OCI-LY1 (cell line): ENCODE measurements around the gene TNFSF9.

Source experiments
- H2AFZ ChIP-seq: fragments of 200-600 bp; sonication (generic), shearing (Covaris generic); 2 replicates; pipeline ENCODE4 v1.6.0; 2014; ENCODE audit warnings: antibody characterized with exemption, mild to moderate bottlenecking, low read length
- H3F3A ChIP-seq: fragments of 200-600 bp; sonication (generic), shearing (Covaris generic); 2 replicates; pipeline ENCODE4 v1.6.0; 2014; ENCODE audit warnings: mild to moderate bottlenecking, antibody characterized with exemption, low read length, moderate library complexity; ENCODE audit not compliant: insufficient read depth
- H3K27ac ChIP-seq: fragments of 200-600 bp; sonication (generic); 2 replicates; pipeline ENCODE4 v1.5.1; 2014; ENCODE audit warnings: low read length, mixed run types, mild to moderate bottlenecking, low read depth; ENCODE audit not compliant: poor library complexity, severe bottlenecking
- H3K27me3 ChIP-seq: fragments of 200-600 bp; sonication (generic); 2 replicates; pipeline ENCODE4 v1.6.0; 2014; ENCODE audit warnings: antibody characterized with exemption, mild to moderate bottlenecking, low read length, moderate library complexity; ENCODE audit not compliant: insufficient read depth
- H3K36me3 ChIP-seq: fragments of 200-600 bp; sonication (generic); 2 replicates; pipeline ENCODE4 v1.6.1; 2014; ENCODE audit warnings: mild to moderate bottlenecking, antibody characterized with exemption, low read length, moderate library complexity, mixed read lengths; ENCODE audit not compliant: insufficient read depth
- H3K4me1 ChIP-seq: fragments of 200-600 bp; sonication (generic); 2 replicates; pipeline ENCODE4 v1.5.1; 2014; ENCODE audit warnings: mild to moderate bottlenecking, low read length, moderate library complexity; ENCODE audit not compliant: insufficient read depth, severe bottlenecking
- H3K4me2 ChIP-seq: fragments of 200-600 bp; sonication (generic), shearing (Covaris generic); 2 replicates; pipeline ENCODE4 v1.6.1; 2014; ENCODE audit warnings: low read length
- H3K4me3 ChIP-seq: fragments of 200-600 bp; sonication (generic); 2 replicates; pipeline ENCODE4 v1.5.1; 2014; ENCODE audit warnings: low read length, low read depth, mild to moderate bottlenecking, mixed read lengths; ENCODE audit not compliant: poor library complexity, severe bottlenecking
- H3K79me2 ChIP-seq: fragments of 200-600 bp; shearing (Covaris generic); 2 replicates; pipeline ENCODE4 v1.6.1; 2016; ENCODE audit warnings: mixed run types, low read length, mixed read lengths; ENCODE audit not compliant: insufficient read depth
- H3K9ac ChIP-seq: fragments of 200-600 bp; sonication (generic), shearing (Covaris generic); 2 replicates; pipeline ENCODE4 v1.6.1; 2014; ENCODE audit warnings: mild to moderate bottlenecking, low read length, mixed read lengths
- H3K9me2 ChIP-seq: fragments of 200-600 bp; sonication (generic), shearing (Covaris generic); 2 replicates; pipeline ENCODE4 v1.6.1; 2014; ENCODE audit warnings: low read depth, mild to moderate bottlenecking, low read length, mixed read lengths
- H3K9me3 ChIP-seq: fragments of 200-600 bp; shearing (Covaris generic); 2 replicates; pipeline ENCODE4 v1.6.1; 2014; ENCODE audit warnings: low read length, mixed read lengths
- H4K20me1 ChIP-seq: fragments of 200-600 bp; sonication (generic), shearing (Covaris generic); 2 replicates; pipeline ENCODE4 v1.6.0; 2016; ENCODE audit warnings: mild to moderate bottlenecking, low read length; ENCODE audit not compliant: insufficient read depth
- EZH2 ChIP-seq: fragments of 200-600 bp; sonication (generic), shearing (Covaris generic); IDR thresholded peaks from 2 replicates; pipeline ENCODE4 v1.8.0; 2017; ENCODE audit warnings: borderline replicate concordance, mixed run types, mild to moderate bottlenecking, antibody characterized with exemption, low read length, moderate library complexity, mixed read lengths
- TF ChIP-seq, protein P1 (sequence below): fragments of 200-600 bp; sonication (generic), shearing (Covaris generic); IDR thresholded peaks from 2 replicates; pipeline ENCODE4 v1.5.1; 2017; ENCODE audit warnings: mild to moderate bottlenecking, antibody characterized with exemption, low read length, moderate library complexity, mixed read lengths

TNFSF9 gene

DNA sequence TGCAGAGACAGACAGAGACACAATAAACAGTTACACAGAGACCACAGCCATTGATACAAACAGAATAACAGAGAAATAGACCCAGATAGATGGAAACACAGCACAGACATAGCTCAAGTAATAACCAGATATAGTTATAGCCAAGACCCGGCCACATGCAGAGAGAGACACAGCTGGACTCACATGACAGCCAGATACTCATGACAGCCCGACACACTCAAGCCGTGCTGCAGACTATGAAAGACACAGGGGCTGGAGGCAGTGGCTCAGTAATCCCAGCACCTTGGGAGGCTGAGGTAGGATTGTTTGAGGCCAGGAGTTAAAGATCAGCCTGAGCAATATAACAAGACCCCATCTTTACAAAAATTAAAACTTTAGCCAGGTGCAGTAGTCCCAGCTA, 47.6 kb upstream of the TNFSF9 start:
- Histone ChIP-seq H3K27me3 (no peaks in the 10 kb centered on the region), H3K4me1 (peaks cover 26% of the 10 kb centered on the region), H2AFZ (no peak overlapping the region), H4K20me1 (no peaks in the 10 kb centered on the region), H3K9ac (no peak overlapping the region), H3K36me3 (0 out of 2 replicates have a peak, but pooled peaks cover 7% of the 10 kb centered on the region), H3K9me2 (no peaks in the 10 kb centered on the region), H3K27ac (no peak overlapping the region), H3K9me3 (no peaks in the 10 kb centered on the region), H3K4me2 (no peak overlapping the region), H3K4me3 (no peak overlapping the region), H3F3A (no peaks in the 10 kb centered on the region), H3K79me2 (no peaks in the 10 kb centered on the region)
- TF ChIP-seq, protein P1, sequence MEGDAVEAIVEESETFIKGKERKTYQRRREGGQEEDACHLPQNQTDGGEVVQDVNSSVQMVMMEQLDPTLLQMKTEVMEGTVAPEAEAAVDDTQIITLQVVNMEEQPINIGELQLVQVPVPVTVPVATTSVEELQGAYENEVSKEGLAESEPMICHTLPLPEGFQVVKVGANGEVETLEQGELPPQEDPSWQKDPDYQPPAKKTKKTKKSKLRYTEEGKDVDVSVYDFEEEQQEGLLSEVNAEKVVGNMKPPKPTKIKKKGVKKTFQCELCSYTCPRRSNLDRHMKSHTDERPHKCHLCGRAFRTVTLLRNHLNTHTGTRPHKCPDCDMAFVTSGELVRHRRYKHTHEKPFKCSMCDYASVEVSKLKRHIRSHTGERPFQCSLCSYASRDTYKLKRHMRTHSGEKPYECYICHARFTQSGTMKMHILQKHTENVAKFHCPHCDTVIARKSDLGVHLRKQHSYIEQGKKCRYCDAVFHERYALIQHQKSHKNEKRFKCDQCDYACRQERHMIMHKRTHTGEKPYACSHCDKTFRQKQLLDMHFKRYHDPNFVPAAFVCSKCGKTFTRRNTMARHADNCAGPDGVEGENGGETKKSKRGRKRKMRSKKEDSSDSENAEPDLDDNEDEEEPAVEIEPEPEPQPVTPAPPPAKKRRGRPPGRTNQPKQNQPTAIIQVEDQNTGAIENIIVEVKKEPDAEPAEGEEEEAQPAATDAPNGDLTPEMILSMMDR: no peak
- no peak for TF ChIP-seq EZH2

DNA sequence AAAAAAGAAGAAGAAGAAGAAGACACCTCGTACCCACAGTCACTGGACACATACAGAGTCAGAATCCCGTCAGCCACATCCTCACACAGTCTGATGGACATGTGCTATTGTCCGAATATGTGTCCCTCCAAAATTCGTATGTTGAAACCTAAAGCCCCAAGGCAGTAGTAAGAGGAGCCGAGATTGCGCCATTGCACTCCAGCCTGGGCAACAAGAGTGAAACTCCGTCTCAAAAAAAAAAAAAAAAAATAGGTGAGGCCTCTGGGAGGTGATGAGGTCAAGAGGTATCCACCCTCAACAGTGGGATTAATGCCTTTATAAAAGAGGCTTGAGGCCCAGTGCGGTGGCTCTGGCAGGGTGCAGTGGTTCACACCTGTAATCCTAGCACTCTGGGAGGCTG, 46.6 kb upstream of the TNFSF9 start:
- H3K36me3 ChIP-seq: 0 out of 2 replicates have a peak, but pooled peaks cover 4% of the 10 kb centered on the region
- H3K9me3 ChIP-seq: no peaks in the 10 kb centered on the region
- no peak overlapping the region for H3K9ac ChIP-seq
- no peak overlapping the region for H3K4me3 ChIP-seq
- H3K4me2 ChIP-seq: no peak overlapping the region
- no peaks in the 10 kb centered on the region for H3K79me2 ChIP-seq
- H3K4me1 ChIP-seq: peaks cover 29% of the 10 kb centered on the region
- no peaks in the 10 kb centered on the region for H3K9me2 ChIP-seq
- no peaks in the 10 kb centered on the region for H3K27me3 ChIP-seq
- no peaks in the 10 kb centered on the region for H4K20me1 ChIP-seq
- H2AFZ ChIP-seq: no peak overlapping the region
- no peaks in the 10 kb centered on the region for H3F3A ChIP-seq
- H3K27ac ChIP-seq: no peak overlapping the region
- TF ChIP-seq, protein P1: no peak
- no peak for TF ChIP-seq EZH2

DNA sequence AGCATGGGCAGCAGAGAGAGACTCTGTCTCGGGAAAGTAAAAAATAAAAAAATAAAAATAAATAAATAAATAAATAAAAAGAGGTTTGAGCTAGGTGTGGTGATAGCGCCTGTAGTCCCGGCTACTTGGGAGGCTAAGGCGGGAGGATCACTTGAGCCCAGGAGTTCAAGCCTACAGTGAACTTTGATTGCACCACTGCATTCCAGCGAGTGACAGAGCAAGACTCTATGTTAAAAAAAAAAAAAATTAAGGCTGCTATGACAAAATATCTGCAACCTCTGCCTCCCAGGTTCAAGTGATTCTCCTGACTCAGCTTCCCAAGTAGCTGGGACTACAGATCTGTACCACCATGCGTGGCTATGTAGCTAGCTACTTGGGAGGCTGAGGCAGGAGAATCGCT, 46.0 kb upstream of the TNFSF9 start:
- Histone ChIP-seq H2AFZ (no peak overlapping the region), H3K9me2 (no peaks in the 10 kb centered on the region), H3F3A (no peaks in the 10 kb centered on the region)

More for the DNA sequence above, 46.0 kb upstream of the TNFSF9 start:
- TF ChIP-seq, protein P1: no peak
- no peak for TF ChIP-seq EZH2
- no peak overlapping the region for H3K4me3 ChIP-seq
- no peaks in the 10 kb centered on the region for H4K20me1 ChIP-seq
- no peak overlapping the region for H3K9ac ChIP-seq
- H3K4me1 ChIP-seq: peaks cover 35% of the 10 kb centered on the region
- no peaks in the 10 kb centered on the region for H3K79me2 ChIP-seq
- H3K4me2 ChIP-seq: no peak overlapping the region
- H3K27ac ChIP-seq: no peak overlapping the region
- no peaks in the 10 kb centered on the region for H3K9me3 ChIP-seq
- no peaks in the 10 kb centered on the region for H3K27me3 ChIP-seq
- H3K36me3 ChIP-seq: no peaks in the 10 kb centered on the region
